HCEC 1CT (cell line): Measurements from ENCODE around the gene UNC45A.

Experiments
- DNase-seq: peaks from one replicate; pipeline ENCODE4 v3.0.0-alpha.2; 2017

Gene UNC45A

GRCh38 chr15:90946941-90947576 is 12.0 kb downstream of the UNC45A start:
- no peak for DNase-seq

- DNase-seq = no peak
Observed at GRCh38 chr15:90947577-90948357, 12.7 kb downstream of the UNC45A start.

DNA sequence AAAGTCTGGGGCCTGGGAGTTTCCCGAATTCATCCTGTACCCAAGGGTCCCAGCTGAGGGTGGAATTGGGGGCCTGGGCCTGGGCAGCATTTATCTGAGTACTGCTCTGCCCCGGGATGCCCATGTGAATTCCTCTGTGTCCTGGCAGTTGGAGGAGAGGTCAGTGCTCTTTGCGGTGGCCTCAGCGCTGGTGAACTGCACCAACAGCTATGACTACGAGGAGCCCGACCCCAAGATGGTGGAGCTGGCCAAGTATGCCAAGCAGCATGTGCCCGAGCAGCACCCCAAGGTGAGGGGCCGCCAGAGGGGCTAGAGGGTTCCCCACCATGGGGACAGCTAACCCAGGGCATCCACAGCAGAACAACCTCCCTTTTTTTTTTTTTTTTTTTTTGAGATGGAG is 13.4 kb downstream of the UNC45A start:
- DNase-seq = no peak

GRCh38 chr15:90949979-90950675 is 15.0 kb downstream of the UNC45A start:
- no peak for DNase-seq

- no peak for DNase-seq
Observed at GRCh38 chr15:90950676-90951075, 15.6 kb downstream of the UNC45A start.

DNA sequence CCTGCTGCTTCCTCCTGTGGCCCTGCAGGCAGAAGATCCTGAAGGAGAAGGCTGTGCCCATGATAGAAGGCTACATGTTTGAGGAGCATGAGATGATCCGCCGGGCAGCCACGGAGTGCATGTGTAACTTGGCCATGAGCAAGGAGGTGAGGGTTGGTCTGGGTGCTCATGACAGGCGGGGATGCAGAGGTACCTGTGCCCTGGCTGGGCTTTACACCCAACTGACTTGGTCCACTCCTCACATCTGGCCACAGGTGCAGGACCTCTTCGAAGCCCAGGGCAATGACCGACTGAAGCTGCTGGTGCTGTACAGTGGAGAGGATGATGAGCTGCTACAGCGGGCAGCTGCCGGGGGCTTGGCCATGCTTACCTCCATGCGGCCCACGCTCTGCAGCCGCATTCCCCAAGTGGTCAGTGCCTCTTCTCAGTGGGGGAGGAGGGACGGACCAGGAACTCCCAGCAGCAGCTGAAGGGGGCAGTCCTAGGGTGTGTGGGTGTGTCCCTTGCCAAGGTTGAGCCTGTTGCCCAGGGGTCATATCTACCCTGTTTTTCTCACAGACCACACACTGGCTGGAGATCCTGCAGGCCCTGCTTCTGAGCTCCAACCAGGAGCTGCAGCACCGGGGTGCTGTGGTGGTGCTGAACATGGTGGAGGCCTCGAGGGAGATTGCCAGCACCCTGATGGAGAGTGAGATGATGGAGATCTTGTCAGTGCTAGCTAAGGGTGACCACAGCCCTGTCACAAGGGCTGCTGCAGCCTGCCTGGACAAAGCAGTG is 18.0 kb downstream of the UNC45A start:
- no peak for DNase-seq

DNA sequence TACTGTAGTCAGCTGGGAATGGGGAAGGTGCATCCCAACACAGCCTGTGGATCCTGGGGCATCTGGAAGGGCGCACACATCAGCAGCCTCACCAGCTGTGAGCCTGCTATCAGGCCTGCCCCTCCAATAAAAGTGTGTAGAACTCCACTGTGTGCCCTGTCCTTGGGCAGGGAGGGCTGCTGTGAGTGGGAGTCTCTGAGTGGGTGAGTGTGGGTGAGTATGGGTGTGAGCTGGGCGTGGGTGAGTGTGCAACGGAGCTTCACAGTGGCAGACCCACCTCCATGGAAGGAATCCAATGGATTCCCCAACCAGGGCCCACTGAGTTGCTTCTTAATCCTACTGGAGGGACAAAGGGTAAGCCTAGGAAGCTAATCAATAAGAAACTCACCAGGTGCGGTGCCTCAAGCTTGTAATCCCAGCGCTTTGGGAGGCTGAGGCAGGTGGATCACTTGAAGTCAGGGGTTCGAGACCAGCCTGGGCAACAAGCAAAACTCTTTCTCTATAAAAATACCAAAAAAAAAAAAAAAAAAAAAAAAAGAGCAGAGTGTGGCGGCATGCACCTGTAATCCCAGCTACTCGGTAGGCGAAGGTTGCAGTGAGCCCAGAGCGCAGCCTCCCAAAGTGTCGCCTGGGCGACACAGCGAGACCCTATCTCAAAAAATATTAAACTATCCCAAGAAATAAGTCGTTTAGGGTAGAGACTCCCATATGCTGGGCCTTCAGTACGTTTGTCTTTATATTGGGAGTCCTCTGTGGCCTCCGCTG is 19.0 kb downstream of the UNC45A start:
- DNase-seq = no peak

DNA sequence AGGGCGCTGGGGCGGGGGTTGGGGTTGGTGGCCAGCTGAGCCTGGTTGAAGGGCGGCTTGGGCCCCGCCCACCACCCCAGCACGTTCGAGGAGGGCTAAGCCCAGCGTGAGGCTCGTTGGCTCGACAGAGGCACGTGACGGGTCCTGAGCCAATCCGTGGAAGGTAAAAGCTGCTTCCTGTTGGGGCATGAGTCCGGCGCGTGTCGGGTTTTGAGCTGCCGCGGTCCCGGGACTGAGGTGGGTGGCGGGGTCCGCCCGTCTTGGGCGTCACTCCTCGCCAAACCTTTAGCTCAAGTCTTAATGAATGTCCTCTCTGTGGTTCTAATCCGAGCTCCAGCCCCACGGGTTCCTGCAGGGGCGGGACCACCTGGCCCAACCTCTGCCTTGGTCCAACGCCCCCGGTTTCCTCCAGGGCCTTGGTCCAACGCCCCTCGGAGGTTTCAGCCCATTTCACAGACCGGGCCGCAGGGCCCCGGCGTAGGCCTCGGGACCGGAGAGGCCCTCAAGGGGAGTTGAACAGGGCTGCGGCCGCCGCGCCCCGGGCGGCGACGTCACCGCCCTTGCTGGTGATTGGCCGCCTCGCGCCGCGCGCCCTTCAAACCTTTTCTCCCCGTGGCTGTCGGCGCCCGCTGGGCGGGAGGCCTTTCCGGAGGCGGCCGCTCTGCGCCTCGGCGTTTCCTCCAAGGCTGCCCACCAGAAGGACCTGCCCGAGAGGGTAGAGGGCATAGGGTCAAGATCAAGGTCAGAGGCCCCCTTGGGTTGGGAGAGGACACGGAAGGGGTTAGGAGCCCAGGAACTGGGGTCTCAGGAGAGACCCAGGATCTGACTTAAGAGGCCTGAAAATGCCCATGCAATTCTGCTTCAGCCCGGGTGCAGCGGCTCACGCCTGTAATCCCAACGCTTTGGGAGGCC is 19.9 kb downstream of the UNC45A start, which contains the start of gene RCCD1:
Gene RCCD1, plus strand, starts transcription at position 173 of the 912 bp plus-strand sequence. CDS start 1,851 bp downstream, outside the sequence.
- DNase-seq = peak; percentile 76

DNA sequence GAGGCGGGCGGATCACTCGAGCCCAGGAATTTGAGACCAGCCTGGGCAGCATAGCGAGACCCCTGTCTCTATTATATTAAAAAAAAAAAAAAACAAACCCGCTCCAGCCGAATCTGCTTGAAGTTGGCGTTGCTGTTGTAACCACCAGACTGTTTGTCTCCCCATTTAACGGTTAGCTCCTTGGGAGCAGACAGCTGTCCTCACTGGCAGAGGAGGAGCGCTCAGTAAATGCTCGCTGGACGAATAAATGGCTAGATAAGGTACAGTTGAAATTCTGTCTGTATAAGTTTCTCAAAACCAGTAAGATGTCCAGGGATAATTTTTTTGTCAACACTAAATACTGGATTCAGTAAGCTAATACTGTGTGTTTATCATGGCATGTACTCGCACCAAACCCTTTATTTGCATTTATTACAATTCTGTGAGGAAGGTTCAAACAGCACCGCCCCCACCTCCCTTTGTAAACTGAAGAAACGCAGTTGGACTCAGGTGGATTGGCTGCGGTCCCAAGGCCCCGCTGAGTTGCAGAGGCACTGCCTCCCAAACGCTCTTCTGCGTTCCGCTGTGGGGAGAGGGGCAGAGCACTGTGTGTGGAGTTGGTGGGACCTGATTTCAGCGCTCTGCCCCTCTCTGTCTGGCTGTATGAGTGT is 20.7 kb downstream of the UNC45A start:
- DNase-seq = no peak

- DNase-seq = peak; percentile 46
Observed at GRCh38 chr15:90956274-90957030, 21.4 kb downstream of the UNC45A start.

DNA sequence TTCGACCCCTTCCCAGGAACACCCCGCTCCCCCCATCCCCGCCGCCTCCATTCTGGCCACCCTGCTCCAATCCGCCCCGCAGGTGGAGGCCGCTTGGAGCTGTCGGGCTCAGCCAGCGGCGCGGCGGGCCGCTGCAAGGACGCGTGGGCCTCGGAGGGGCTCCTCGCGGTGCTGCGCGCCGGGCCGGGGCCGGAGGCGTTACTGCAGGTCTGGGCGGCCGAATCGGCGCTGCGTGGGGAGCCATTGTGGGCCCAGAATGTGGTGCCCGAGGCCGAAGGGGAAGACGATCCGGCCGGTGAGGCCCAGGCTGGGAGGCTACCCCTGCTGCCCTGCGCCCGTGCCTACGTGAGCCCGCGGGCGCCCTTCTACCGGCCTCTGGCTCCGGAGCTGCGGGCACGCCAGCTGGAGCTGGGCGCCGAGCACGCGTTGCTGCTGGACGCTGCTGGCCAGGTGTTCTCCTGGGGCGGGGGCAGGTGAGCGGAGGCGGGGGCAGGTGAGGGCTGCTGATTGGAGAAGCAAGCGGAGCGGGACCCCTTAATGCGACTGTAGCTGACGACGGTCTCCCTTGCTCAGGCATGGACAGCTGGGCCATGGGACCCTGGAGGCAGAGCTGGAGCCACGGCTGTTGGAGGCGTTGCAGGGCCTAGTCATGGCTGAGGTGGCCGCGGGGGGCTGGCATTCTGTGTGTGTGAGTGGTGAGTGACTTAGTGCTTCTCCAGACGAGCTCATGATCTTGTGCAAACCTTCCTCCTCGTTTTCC is 22.1 kb downstream of the UNC45A start:
- no peak for DNase-seq

GRCh38 chr15:90957791-90958190 is 22.7 kb downstream of the UNC45A start:
- DNase-seq = no peak

- DNase-seq = no peak
Observed at GRCh38 chr15:90959028-90959595, 24.0 kb downstream of the UNC45A start.

- no peak for DNase-seq
Observed at GRCh38 chr15:90959894-90960293, 24.8 kb downstream of the UNC45A start.

GRCh38 chr15:90960298-90961091 is 25.4 kb downstream of the UNC45A start:
- no peak for DNase-seq

GRCh38 chr15:90962021-90962420 is 26.9 kb downstream of the UNC45A start:
- no peak for DNase-seq

- DNase-seq = no peak
Observed at GRCh38 chr15:90966262-90966661, 31.2 kb downstream of the UNC45A start.

GRCh38 chr15:90967206-90967605 is 32.1 kb downstream of the UNC45A start:
- no peak for DNase-seq
